Ishikawa (cell line): ENCODE data around the gene BRICD5.

Experiments used
- CEBPB ChIP-seq: IDR thresholded peaks from 2 replicates; pipeline ENCODE4 v1.6.1; 2012
- CREB1 ChIP-seq: IDR thresholded peaks from 2 replicates; pipeline ENCODE4 v1.6.1; 2012; ENCODE audit warnings: low read depth
- EGR1 ChIP-seq: IDR thresholded peaks from 2 replicates; pipeline ENCODE4 v1.6.1; 2012
- EP300 ChIP-seq: IDR thresholded peaks from 2 replicates; pipeline ENCODE4 v1.6.1; 2012; ENCODE audit warnings: borderline replicate concordance
- FOXM1 ChIP-seq: IDR thresholded peaks from 2 replicates; pipeline ENCODE4 v1.6.1; 2012; ENCODE audit warnings: low read depth, borderline replicate concordance
- NFIC ChIP-seq: IDR thresholded peaks from 2 replicates; pipeline ENCODE4 v1.6.1; 2012
- RAD21 ChIP-seq: IDR thresholded peaks from 2 replicates; pipeline ENCODE4 v1.6.1; 2012; ENCODE audit warnings: low read depth
- TAF1 ChIP-seq: IDR thresholded peaks from 2 replicates; pipeline ENCODE4 v1.6.1; 2012; ENCODE audit warnings: low read depth, mild to moderate bottlenecking
- TCF12 ChIP-seq: IDR thresholded peaks from 2 replicates; pipeline ENCODE4 v1.6.1; 2012; ENCODE audit warnings: low read depth
- TEAD4 ChIP-seq: IDR thresholded peaks from 2 replicates; pipeline ENCODE4 v1.6.1; 2012
- YY1 ChIP-seq: IDR thresholded peaks from 2 replicates; pipeline ENCODE4 v1.6.1; 2012; ENCODE audit warnings: low read depth
- ZBTB7A ChIP-seq: IDR thresholded peaks from 2 replicates; pipeline ENCODE4 v1.6.1; 2012; ENCODE audit warnings: low read depth
- TF ChIP-seq, protein P1 (sequence below): IDR thresholded peaks from 2 replicates; pipeline ENCODE4 v1.6.1; 2012; ENCODE audit warnings: low read depth, mild to moderate bottlenecking
- TF ChIP-seq, protein P2 (sequence below): IDR thresholded peaks from 2 replicates; pipeline ENCODE4 v1.6.1; 2012
- TF ChIP-seq, protein P3 (sequence below): IDR thresholded peaks from 2 replicates; pipeline ENCODE4 v1.6.1; 2012

BRICD5 gene

DNA sequence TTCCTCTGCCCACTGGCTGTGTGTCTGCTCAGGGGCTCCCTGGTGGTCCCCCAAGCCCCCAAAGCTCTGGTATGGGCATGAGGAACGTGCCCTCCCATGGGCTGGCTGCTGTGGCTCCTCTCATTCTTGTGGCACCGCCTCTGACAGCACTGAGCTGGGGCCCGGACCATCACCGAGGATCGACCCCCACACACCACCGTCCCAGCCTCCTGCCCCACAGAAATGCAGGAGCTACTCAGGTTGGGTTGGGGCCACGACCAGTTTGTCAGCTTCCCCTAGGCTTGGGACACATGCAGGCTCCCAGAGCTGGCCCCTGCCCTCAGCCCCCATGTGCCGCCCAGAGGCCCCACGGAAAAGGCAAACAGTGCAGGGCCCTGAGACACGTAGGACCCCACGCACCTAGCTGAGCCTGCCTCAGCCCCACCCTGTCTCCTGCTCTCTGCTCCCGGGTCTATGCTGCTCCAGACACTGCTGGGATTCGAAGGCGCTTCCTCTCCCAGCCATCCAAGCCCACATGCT is 11.0 kb downstream of the BRICD5 start:
- no peak for TF ChIP-seq RAD21
- TF ChIP-seq, protein P1, sequence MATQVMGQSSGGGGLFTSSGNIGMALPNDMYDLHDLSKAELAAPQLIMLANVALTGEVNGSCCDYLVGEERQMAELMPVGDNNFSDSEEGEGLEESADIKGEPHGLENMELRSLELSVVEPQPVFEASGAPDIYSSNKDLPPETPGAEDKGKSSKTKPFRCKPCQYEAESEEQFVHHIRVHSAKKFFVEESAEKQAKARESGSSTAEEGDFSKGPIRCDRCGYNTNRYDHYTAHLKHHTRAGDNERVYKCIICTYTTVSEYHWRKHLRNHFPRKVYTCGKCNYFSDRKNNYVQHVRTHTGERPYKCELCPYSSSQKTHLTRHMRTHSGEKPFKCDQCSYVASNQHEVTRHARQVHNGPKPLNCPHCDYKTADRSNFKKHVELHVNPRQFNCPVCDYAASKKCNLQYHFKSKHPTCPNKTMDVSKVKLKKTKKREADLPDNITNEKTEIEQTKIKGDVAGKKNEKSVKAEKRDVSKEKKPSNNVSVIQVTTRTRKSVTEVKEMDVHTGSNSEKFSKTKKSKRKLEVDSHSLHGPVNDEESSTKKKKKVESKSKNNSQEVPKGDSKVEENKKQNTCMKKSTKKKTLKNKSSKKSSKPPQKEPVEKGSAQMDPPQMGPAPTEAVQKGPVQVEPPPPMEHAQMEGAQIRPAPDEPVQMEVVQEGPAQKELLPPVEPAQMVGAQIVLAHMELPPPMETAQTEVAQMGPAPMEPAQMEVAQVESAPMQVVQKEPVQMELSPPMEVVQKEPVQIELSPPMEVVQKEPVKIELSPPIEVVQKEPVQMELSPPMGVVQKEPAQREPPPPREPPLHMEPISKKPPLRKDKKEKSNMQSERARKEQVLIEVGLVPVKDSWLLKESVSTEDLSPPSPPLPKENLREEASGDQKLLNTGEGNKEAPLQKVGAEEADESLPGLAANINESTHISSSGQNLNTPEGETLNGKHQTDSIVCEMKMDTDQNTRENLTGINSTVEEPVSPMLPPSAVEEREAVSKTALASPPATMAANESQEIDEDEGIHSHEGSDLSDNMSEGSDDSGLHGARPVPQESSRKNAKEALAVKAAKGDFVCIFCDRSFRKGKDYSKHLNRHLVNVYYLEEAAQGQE: no peak
- TF ChIP-seq, protein P2, sequence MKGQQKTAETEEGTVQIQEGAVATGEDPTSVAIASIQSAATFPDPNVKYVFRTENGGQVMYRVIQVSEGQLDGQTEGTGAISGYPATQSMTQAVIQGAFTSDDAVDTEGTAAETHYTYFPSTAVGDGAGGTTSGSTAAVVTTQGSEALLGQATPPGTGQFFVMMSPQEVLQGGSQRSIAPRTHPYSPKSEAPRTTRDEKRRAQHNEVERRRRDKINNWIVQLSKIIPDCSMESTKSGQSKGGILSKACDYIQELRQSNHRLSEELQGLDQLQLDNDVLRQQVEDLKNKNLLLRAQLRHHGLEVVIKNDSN: no peak
- TF ChIP-seq CREB1: no peak

DNA sequence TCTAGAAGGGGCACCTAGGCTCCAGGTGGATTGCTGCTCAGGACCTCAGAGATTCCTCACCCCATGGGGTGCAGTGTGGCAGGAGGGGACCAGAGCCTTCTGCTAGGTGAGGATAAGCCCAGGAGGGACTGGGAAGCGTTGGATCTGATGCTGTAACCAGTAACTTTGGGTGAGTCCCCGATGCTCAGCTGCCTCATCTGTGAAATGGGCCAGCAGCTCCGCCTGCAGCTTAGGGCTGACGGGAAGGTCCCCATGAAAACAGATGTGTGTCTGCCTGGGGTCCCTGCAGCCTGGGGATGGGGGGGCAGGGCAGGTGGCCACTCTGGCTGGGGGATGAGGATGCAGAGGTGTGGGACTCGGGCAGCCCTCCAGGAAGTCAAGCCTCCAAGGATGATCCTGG is 11.6 kb downstream of the BRICD5 start:
- TF ChIP-seq, protein P3, sequence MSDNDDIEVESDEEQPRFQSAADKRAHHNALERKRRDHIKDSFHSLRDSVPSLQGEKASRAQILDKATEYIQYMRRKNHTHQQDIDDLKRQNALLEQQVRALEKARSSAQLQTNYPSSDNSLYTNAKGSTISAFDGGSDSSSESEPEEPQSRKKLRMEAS: no peak
- TF ChIP-seq TEAD4: no peak
- TF ChIP-seq EP300: no peak
- TF ChIP-seq EGR1: no peak
- TF ChIP-seq CREB1: no peak
- TF ChIP-seq RAD21: no peak
- no peak for TF ChIP-seq TAF1
- TF ChIP-seq, protein P1: no peak
- TF ChIP-seq ZBTB7A: no peak
- TF ChIP-seq NFIC: no peak
- TF ChIP-seq TCF12: no peak
- no peak for TF ChIP-seq YY1
- TF ChIP-seq CEBPB: no peak
- TF ChIP-seq, protein P2: no peak
- no peak for TF ChIP-seq FOXM1

DNA sequence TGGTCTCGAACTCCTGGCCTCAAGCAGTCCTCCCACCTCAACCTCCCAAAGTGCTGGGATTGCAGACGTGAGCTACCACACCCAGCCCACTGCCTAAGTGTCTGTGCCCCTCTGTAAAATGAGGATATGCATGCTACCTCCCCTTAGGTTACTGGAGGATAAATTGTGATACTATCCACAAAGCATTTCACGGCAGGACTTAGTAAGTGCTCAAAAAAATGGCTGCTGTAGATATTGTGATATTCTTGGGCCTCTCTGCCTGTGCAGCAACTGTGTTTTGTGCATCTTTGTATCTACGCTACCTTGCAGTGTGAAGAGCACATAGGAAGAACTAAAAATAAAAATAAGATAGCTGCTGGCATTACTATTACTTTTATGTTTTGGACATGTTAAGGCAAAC is 12.4 kb downstream of the BRICD5 start:
- TF ChIP-seq RAD21: no peak
- no peak for TF ChIP-seq FOXM1
- TF ChIP-seq ZBTB7A: no peak
- no peak for TF ChIP-seq YY1
- TF ChIP-seq TAF1: no peak
- TF ChIP-seq NFIC: no peak
- no peak for TF ChIP-seq TEAD4
- no peak for TF ChIP-seq EP300
- no peak for TF ChIP-seq CEBPB
- TF ChIP-seq, protein P3: no peak
- TF ChIP-seq, protein P2: no peak
- no peak for TF ChIP-seq CREB1

DNA sequence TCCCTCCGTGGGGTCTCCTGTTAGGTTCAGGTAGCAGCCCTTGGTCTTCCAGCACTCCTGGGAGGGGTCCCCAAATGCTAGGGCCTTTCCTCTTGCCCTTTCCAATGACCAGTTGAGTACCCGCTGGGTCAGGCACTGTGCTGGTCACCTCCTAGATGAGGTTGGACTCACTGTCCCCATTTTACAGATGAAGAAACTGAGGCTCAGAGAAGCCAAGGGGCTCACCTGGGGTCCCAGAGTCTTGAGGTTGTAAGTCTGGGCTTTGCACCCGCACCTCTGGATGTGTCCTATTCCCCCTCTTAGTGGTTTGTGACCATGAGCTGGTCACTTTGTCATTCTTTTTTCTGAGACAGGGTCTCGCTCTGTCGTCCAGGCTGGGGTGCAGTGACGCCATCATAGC is 12.9 kb downstream of the BRICD5 start:
- TF ChIP-seq CEBPB (no peak), TEAD4 (no peak), RAD21 (no peak), TCF12 (no peak), TAF1 (no peak)
- TF ChIP-seq, protein P2: no peak
- TF ChIP-seq, protein P3: no peak

DNA sequence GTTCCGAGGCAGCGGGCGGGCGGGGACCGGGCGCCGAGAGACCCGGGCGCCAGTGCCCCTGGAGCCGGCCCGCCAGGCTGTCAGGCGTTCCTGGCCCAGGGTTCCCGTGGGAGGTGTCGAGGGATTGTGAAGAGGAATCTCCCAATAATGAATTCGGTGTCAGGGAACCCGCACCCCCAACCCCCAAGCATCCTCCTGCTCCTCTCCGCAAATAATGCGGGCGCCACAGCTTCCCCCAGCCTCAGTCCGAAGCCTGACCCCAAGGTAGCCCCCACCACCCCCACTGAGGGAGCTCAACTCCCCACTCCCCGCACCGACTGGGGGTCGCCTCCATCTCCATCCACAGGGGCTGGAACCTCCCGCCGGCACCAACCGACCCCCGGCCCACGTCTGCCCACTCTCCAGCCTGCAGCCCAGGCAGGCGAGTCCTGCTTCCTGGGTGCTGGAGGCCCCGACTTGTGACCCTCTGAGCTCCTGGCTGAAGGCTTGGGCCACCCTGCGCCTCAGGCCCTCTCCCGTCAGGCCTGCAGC is 13.6 kb downstream of the BRICD5 start:
- TF ChIP-seq CEBPB: no peak
- TF ChIP-seq, protein P3: no peak
